ENCODE results near the gene ADAM12. TPM values are rescaled to one million over a fixed set of nuclear protein-coding genes. Genes with fewer than 3 reads are reported as not detected.

The ADAM12 gene
- polyA plus RNA-seq, 1 donor from 2014 or later: 0.09 TPM

GRCh38 chr10:126090443-126090842 is 297.8 kb downstream of the ADAM12 start:
- Histone ChIP-seq H3F3A (ENCODE audit: insufficient read depth, low read length, poor library complexity, severe bottlenecking) (no peaks in the 10 kb centered on the region), H3K4me3 (ENCODE audit: low read length) (no peak overlapping the region), H2AFZ (ENCODE audit: low read depth, low read length) (no peak overlapping the region), H3K27me3 (ENCODE audit: insufficient read depth, low read depth, low read length) (no peaks in the 10 kb centered on the region), H3K79me2 (replicated peaks; ENCODE audit: insufficient read depth, low read length) (no peaks in the 10 kb centered on the region), H3K36me3 (ENCODE audit: insufficient read depth, low read length) (no peaks in the 10 kb centered on the region), H3K27ac (ENCODE audit: low read length) (no peak overlapping the region), H3K4me2 (ENCODE audit: low read length) (no peak overlapping the region), H4K20me1 (ENCODE audit: insufficient read depth) (no peaks in the 10 kb centered on the region), H3K9me2 (ENCODE audit: insufficient read depth, low read length) (no peaks in the 10 kb centered on the region), H3K9ac (ENCODE audit: low read length) (no peak overlapping the region), H3K9me3 (ENCODE audit: low read length) (no peaks in the 10 kb centered on the region)
- TF ChIP-seq EZH2 (IDR thresholded peaks at IDR 0.05; ENCODE audit: borderline replicate concordance, insufficient read depth, low read length, poor library complexity, severe bottlenecking) (no peak), REST (IDR thresholded peaks at IDR 0.05; ENCODE audit: borderline replicate concordance) (no peak)

- Histone ChIP-seq H3K27ac (ENCODE audit: low read length) (no peak overlapping the region), H3K9ac (ENCODE audit: low read length) (no peak overlapping the region), H3K9me2 (ENCODE audit: insufficient read depth, low read length) (no peaks in the 10 kb centered on the region)
Observed at GRCh38 chr10:126087796-126088505, 300.3 kb downstream of the ADAM12 start.

More at GRCh38 chr10:126087796-126088505, 300.3 kb downstream of the ADAM12 start:
- no peak overlapping the region for H2AFZ ChIP-seq (ENCODE audit: low read depth, low read length)
- TF ChIP-seq REST (IDR thresholded peaks at IDR 0.05; ENCODE audit: borderline replicate concordance) (no peak), EZH2 (IDR thresholded peaks at IDR 0.05; ENCODE audit: borderline replicate concordance, insufficient read depth, low read length, poor library complexity, severe bottlenecking) (no peak), EP300 (conservative IDR thresholded peaks at IDR 0.05; ENCODE audit: poor library complexity, severe bottlenecking) (no peak), POLR2AphosphoS5 (IDR thresholded peaks at IDR 0.05) (no peak), TAF1 (IDR thresholded peaks at IDR 0.05; ENCODE audit: low read depth) (no peak), CTCF (IDR thresholded peaks at IDR 0.05; ENCODE audit: poor library complexity, severe bottlenecking) (no peak), RAD21 (conservative IDR thresholded peaks at IDR 0.05) (no peak), MXI1 (conservative IDR thresholded peaks at IDR 0.05; ENCODE audit: poor library complexity, severe bottlenecking) (no peak)
- no peak overlapping the region for H3K4me3 ChIP-seq (ENCODE audit: low read length)
- H3K79me2 ChIP-seq (replicated peaks; ENCODE audit: insufficient read depth, low read length): no peaks in the 10 kb centered on the region
- no peaks in the 10 kb centered on the region for H3F3A ChIP-seq (ENCODE audit: insufficient read depth, low read length, poor library complexity, severe bottlenecking)
- no peaks in the 10 kb centered on the region for H3K27me3 ChIP-seq (ENCODE audit: insufficient read depth, low read depth, low read length)
- H3K36me3 ChIP-seq (ENCODE audit: insufficient read depth, low read length): no peaks in the 10 kb centered on the region
- H4K20me1 ChIP-seq (ENCODE audit: insufficient read depth): no peaks in the 10 kb centered on the region
- no peaks in the 10 kb centered on the region for H3K9me3 ChIP-seq (ENCODE audit: low read length)
- H3K4me2 ChIP-seq (ENCODE audit: low read length): no peak overlapping the region
